HCT116 (cell line): ENCODE results near the gene MRM1.

Experiments used
- ELF1 ChIP-seq: IDR thresholded peaks from 2 replicates; pipeline ENCODE4 v1.6.1; 2012; ENCODE audit warnings: low read depth, borderline replicate concordance
- TF ChIP-seq, protein P1 (sequence below), 3 experiments: fragments of 200-600 bp in 1 of 3; sonication (generic) in 1 of 3; IDR thresholded peaks in 2 of 3; conservative IDR thresholded peaks in 1 of 3; 2 replicates each; pipeline ENCODE4 v1.5.1; 2012 to 2017; ENCODE audit warnings: low read depth in 2 of 3, low read length in 2 of 3, antibody characterized with exemption in 1 of 3, borderline replicate concordance in 1 of 3, control low read depth in 1 of 3, mild to moderate bottlenecking in 1 of 3, mixed read lengths in 1 of 3, mixed run types in 1 of 3, moderate library complexity in 1 of 3; ENCODE audit not compliant: insufficient read depth in 1 of 3

DNA sequence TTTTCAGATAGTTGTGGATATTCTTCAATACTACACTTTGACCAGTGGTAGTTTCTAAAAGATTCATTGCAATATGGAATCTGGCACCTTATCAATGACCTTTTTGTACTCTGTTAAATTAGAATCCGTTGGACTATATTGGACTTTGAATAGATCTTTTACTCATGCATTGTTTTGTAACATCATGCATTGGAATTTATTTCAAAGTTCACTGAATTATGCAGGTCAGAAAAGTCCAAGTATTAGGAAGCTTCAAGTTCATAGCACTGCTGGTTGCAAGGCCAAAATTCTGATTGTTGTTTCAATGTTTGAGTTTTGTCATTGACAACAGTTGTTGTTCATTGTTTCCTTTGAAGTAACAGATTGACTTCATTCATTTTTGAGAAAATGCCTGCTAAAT lies 17.6 kb upstream of the MRM1 start:
- TF ChIP-seq, protein P1, sequence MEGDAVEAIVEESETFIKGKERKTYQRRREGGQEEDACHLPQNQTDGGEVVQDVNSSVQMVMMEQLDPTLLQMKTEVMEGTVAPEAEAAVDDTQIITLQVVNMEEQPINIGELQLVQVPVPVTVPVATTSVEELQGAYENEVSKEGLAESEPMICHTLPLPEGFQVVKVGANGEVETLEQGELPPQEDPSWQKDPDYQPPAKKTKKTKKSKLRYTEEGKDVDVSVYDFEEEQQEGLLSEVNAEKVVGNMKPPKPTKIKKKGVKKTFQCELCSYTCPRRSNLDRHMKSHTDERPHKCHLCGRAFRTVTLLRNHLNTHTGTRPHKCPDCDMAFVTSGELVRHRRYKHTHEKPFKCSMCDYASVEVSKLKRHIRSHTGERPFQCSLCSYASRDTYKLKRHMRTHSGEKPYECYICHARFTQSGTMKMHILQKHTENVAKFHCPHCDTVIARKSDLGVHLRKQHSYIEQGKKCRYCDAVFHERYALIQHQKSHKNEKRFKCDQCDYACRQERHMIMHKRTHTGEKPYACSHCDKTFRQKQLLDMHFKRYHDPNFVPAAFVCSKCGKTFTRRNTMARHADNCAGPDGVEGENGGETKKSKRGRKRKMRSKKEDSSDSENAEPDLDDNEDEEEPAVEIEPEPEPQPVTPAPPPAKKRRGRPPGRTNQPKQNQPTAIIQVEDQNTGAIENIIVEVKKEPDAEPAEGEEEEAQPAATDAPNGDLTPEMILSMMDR (IDR thresholded peaks at IDR 0.05 in 2 of 3, conservative IDR thresholded peaks at IDR 0.05 in 1 of 3; ENCODE audit: borderline replicate concordance in 1 of 3, insufficient read depth in 1 of 3, low read depth in 2 of 3, low read length in 2 of 3) = no peak
- TF ChIP-seq ELF1 = no peak
